GM18505 (cell line): ENCODE data around the gene AGO4.
A peak's percentile ranks its signal among the peaks of the same experiment; 100 is the strongest.
"Not testable (repeated sequence)": the region's sequence is repeated elsewhere in the genome, so short reads cannot be mapped to it uniquely, and the experiment has no call there.

Experiments
- ATAC-seq: cut with Tn5 transposase; IDR thresholded peaks from one replicate; pipeline ENCODE4 v1.9.1; 2021; ENCODE audit not compliant: unreplicated experiment
- POLR2A ChIP-seq: IDR thresholded peaks from 4 replicates; pipeline ENCODE4 v1.6.1; 2011; ENCODE audit warnings: borderline replicate concordance; ENCODE audit not compliant: insufficient read depth, insufficient read length; ENCODE audit errors: extremely low read depth

AGO4 gene

DNA sequence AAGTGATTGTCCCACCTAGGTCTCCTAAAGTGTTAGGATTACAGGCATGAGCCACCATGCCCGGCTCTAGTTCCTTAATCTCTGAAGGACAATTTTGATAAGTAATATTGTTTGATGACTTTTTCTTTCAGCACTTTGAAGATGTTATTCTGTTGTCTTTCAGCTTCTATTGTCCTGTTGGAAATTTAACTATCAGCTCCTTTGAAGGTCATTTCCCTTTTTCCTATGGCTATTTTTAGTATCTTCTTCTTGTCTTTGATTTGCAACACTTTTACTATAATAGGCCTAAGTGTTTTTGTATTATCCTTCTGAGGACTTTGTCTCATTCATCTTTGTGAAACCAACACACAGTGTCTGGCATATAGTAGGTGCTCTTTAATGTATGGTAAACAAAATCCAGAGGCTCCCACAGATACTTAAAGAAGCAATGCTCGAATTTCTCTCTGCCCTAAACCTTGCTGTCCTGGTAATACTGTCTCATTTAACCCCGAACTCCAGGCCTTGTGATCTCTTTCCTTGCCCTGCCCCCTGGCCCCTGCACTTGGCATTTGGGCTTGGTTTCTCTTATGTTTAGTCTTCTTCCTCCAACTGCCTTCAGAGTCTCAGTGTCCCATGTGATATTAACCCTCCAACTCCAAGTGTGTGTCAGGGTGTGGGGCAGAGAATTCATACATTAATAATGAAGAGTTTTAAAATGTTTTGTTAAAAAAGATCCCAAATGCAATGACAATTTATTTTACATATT lies 56.2 kb downstream of the AGO4 start:
- no peak for ATAC-seq
- no peak for TF ChIP-seq POLR2A

- ATAC-seq: no peak
- no peak for TF ChIP-seq POLR2A
Observed at GRCh38 chr1:35864813-35865212, 57.0 kb downstream of the AGO4 start.

- no peak for TF ChIP-seq POLR2A
- no peak for ATAC-seq
Observed at GRCh38 chr1:35866991-35867390, 59.2 kb downstream of the AGO4 start.

GRCh38 chr1:35869245-35869950 lies 61.6 kb downstream of the AGO4 start:
- ATAC-seq: not testable (repeated sequence)

DNA sequence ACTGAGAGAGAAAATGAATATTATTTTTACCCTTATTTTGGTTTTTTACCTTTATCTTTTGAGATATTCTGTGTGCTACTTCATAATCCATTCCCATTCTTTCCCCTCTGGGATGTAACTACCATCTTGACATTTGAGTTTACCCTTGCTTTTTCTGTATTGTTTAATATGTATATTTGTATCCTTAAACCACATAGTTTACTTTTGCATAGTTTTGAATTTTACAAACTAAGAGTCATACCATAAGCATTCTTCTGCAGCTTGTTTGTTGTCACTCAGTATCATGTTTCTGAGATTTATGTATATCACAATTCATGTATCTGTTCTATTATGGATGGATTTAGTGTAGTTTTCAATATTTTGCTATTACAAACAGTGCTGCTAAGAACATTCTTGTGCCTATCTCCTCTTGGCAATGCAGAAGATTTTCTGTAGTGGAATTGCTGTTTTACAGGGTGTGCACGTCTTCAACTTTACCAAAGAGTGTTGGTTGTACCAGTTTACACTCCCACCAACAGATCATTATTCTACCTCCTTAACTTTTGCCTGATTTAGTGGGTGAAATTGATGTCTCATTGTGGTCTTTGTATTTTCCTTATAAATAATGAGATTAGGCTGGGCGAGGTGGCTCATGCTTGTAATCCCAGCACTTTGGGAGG lies 63.0 kb downstream of the AGO4 start:
- no peak for ATAC-seq
- TF ChIP-seq POLR2A: no peak

- no peak for TF ChIP-seq POLR2A
- no peak for ATAC-seq
Observed at GRCh38 chr1:35873243-35873750, 65.5 kb downstream of the AGO4 start.

GRCh38 chr1:35874115-35874514 lies 66.3 kb downstream of the AGO4 start:
- ATAC-seq: not testable (repeated sequence)

- ATAC-seq: no peak
- TF ChIP-seq POLR2A: no peak
Observed at GRCh38 chr1:35876988-35877387, 69.2 kb downstream of the AGO4 start.

GRCh38 chr1:35881850-35882273 lies 74.0 kb downstream of the AGO4 start:
- no peak for ATAC-seq
- TF ChIP-seq POLR2A: no peak

DNA sequence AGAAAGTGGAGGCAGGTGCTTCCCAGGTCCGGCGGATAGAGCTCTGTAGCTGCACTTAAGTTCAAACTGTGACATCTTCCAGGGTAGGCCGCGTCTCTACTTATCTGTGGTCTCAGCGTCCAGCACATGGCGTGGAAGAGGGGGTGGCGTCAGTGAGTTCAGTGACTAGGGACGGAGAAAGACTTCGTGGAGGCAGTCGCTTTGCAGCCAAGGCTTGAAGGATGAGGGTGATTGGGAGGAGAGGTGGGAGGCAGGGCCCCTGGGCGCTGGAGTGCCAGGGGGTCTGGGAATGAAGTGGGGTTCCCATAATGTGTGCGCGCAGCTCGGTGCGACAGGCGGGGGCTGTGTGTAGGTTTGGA lies 74.7 kb downstream of the AGO4 start:
- no peak for ATAC-seq

GRCh38 chr1:35882945-35883634 lies 75.3 kb downstream of the AGO4 start, which contains the start of gene AGO1:
TSS of gene AGO1 (plus strand) at chr1:35883209. CDS start at chr1:35883422, 213 bp downstream.
- TF ChIP-seq POLR2A: peak; percentile 81

More for the DNA sequence above, 74.7 kb downstream of the AGO4 start:
- no peak for TF ChIP-seq POLR2A

GRCh38 chr1:35883635-35884101 lies 75.9 kb downstream of the AGO4 start:
- no peak for TF ChIP-seq POLR2A
- ATAC-seq: peak; percentile 11

More at GRCh38 chr1:35882945-35883634, 75.3 kb downstream of the AGO4 start, which contains the start of gene AGO1:
- peak; percentile 85 for ATAC-seq

GRCh38 chr1:35884934-35885333 lies 77.1 kb downstream of the AGO4 start:
- no peak for ATAC-seq
- no peak for TF ChIP-seq POLR2A

GRCh38 chr1:35885961-35886558 lies 78.2 kb downstream of the AGO4 start:
- TF ChIP-seq POLR2A: no peak

More at GRCh38 chr1:35885961-35886558, 78.2 kb downstream of the AGO4 start:
- ATAC-seq: no peak
